Endometrial microvascular endothelial cells (primary cell): ENCODE results near the gene SPATA20. TPM values are rescaled to one million over a fixed set of nuclear protein-coding genes. Genes with fewer than 3 reads are reported as not detected.

Source experiments
- in situ Hi-C: cut with HindIII; loops from 2 replicates; pipeline ENCODE4 v1.10.0; 2017; ENCODE audit warnings: low sequenced_read_pairs, low pct_unique_long_range_greater_than_20kb; ENCODE audit errors: inconsistent ontology term
- total RNA-seq: library from RNA; depleted of rRNA; stranded (reverse); fragments of >200 nt; gene quantifications from one replicate; pipeline ENCODE4 v1.2.3, GENCODE V29; 2015; ENCODE audit errors: inconsistent ontology term

SPATA20 gene
- total RNA-seq, 1 donor from 2014 or later = 90.3 TPM

GRCh38 chr17:50551433-50551815 is 4.5 kb downstream of the SPATA20 start:
- in situ Hi-C loops = no loop called here

- in situ Hi-C loops = no loop called here
Measured at GRCh38 chr17:50551884-50552283, 4.9 kb downstream of the SPATA20 start.

- in situ Hi-C loops = no loop called here
Measured at GRCh38 chr17:50554201-50554600, 7.2 kb downstream of the SPATA20 start.

DNA sequence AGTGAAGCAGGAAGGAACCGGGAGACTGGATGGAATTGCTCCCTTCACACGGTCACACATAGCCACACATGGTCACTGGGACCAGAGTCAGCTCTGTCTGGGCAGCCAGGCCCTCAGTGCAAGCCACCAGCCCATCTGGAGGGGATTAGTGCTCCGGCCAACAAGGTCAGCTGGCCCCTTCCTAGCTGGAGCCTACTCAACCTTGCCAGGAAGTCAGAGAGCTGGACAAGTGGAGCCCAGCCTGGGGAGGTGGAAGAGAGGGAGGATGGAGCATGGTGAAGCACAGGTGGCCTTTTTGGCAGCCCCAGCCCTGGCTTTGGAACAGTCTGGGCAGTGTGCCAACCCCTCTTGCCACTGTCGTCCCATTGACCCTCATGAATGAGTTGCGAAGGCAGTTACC is 9.8 kb downstream of the SPATA20 start:
- in situ Hi-C loops = no loop called here

DNA sequence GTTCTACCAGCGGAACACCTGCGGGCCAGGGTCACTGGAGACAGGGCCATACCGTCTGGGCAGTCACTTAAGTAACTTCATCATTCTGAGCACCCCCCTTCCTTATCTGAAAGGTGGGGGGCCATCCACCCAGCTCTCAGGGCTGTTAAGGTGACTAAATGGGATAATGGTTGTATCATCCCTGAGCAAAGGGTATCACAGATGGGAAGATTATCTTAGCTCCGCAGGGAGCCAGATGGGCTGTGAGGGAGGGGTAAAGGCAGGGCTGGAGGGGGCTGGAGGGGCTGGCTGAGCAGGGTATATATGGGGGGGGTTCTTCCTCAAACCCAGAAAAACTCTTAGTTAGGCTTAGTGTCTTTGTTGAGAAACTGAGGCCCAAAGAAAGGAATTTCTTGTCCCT is 10.7 kb downstream of the SPATA20 start:
- in situ Hi-C loops = no loop called here

- in situ Hi-C loops = no loop called here
Measured at GRCh38 chr17:50558091-50558490, 11.1 kb downstream of the SPATA20 start.

DNA sequence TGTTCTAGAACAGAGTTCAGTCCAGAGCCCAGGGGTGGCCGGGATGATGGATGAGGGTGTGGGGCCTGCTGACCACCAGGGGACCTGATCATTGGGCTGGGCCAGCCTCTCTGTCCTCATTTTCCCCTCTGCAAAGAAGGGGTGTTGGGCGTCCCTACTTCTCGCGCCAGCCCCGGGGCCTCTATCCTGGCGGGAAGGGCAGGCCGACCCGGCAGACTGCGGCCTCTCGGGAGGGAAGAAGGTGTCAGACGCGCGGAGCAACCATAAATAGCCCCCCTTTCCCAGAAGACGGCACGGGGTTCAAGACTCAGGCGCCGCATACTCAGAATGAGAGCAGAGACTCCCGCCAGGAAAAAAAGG is 11.6 kb downstream of the SPATA20 start:
- in situ Hi-C loops = no loop called here

- in situ Hi-C loops = no loop called here
Measured at GRCh38 chr17:50558941-50559614, 12.1 kb downstream of the SPATA20 start.

GRCh38 chr17:50559674-50560184 is 12.8 kb downstream of the SPATA20 start:
- in situ Hi-C loops = no loop called here

GRCh38 chr17:50560185-50560824 is 13.3 kb downstream of the SPATA20 start, which contains the start of gene CACNA1G:
Gene CACNA1G, plus strand, starts transcription at chr17:50560715. Its CDS starts 745 bp downstream, at chr17:50561460.
- in situ Hi-C loops = no loop called here

GRCh38 chr17:50560931-50561745 is 14.2 kb downstream of the SPATA20 start:
- in situ Hi-C loops = no loop called here

DNA sequence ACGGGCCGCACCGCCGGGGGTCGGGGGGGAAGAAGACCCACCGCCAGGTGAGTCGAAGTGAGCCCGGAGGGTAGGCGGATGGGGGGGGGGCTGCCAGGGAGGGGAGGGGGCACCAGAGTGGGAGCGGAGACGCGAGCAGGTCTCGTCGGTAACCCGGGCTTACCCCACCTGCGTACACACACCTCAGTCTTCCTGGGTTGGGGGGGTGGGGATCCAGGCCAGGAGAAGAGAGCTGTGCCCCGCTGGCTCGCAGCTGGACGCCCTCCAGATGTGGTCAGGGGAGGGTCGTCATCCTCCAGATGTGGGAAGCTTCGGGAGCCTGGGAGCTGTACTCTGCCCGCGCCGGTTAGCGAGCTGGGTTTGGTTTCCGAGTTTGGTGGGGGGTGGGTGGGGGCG is 14.8 kb downstream of the SPATA20 start:
- in situ Hi-C loops = no loop called here

GRCh38 chr17:50562242-50563091 is 15.5 kb downstream of the SPATA20 start:
- in situ Hi-C loops = no loop called here

DNA sequence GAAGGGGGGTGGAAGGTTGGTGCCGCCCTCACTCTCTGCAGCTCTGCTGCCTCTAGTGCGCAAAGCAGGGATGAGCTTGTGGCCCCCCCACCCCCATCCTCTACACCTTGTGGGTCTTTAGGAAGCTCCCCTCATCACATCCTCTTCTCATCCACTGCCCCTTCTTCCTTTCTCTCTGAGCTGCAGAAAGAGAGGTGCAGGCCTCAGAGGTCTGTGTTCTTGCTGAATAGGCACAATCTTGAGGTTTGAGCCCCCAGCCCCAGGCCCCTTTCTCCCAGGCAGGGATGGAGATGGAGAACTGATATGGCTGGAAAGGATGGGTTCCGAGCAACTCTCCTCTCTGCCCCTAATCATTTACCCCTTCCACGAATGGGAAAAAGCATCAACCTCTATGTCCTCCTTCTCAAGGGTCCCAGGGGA is 16.1 kb downstream of the SPATA20 start:
- in situ Hi-C loops = no loop called here

DNA sequence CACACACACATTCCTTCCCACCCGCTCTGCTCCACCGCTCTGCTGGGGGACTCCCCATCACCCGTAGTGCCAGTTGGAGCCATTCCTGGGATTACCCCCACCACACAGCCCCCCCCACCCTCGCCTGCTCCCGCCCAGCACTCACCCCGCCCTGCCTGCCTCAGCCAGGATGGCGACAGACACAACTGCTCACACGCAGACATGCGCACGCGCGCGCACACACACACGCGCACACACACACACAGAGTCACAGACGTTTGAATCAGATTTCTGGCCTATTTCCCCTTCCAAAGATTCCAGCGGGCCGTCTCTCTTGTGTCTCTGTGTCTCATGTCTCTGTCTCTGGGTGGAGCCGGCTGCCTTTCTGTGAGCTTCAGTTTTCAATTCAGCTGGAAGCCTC is 17.9 kb downstream of the SPATA20 start:
- in situ Hi-C loops = no loop called here

DNA sequence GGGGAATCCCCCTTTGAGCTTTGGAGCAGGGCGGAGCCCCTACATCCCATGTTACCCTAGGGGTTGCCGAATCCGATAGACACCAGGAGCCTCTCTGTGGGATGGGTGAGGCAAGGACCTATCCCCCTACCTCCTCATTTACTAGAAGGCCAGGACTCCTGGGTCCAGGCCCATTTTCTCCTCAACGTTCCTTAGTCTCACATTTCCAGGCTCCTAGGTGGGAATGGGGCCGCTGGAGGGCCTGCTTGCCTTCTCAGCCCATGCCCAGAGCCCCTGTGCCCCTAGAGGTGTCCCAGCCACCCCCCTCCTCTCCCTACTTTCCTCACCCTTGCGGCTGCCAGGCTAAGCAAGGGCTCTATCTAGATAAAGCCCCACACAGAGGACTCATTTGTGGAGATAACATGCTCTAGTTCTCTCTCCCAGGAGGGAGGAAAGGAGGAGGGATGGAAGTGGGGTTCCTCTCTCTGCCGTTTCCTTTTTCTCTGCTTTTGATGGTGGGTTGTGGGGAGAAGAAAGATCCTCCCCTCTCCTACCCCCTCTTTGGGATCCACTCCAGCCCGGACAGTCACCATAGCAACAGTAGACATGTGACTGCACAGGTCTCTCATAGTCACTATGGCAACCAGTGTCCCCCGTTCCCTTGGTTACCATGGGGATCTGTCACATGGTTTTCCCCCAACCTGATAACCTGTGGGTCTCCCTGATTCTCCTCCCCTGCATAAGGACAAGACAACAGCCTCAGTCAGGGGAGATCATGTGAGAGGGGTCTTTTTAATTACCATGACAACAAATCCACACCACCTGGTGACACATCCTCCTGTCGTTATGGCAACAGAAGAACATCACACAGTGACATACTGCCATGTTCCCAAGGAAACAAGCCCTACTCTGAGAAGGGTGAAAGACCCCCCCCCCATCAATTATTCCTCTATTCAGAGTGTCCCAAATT is 18.7 kb downstream of the SPATA20 start:
- in situ Hi-C loops = no loop called here

DNA sequence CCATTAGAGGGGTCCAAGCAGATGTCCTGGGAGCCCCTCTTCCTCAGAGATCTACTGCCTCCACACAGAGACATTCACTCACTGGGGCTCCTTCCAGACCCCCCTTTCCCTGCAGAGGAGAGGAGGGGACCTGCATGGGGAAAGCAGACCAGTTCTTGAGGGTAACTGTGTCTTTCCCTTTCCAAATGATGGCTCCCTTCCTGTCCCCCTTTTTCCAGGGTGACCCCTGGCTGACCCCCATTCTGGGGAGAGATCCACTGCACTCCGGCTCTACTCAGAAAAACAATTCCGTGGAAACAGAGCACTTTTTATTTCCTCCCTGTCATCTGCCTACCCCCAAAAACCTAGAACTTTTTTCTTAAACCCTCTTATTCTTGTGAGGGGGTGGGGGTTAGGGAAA is 19.9 kb downstream of the SPATA20 start:
- in situ Hi-C loops = no loop called here

- in situ Hi-C loops = no loop called here
Measured at GRCh38 chr17:50568659-50569058, 21.7 kb downstream of the SPATA20 start.
